ENCODE data around the gene GULP1.

GRCh38 chr2:188394931-188395472, 103.3 kb downstream of the GULP1 start:
- no peak for TF ChIP-seq CTCF (conservative IDR thresholded peaks at IDR 0.05)
- no peak for TF ChIP-seq ZFX (IDR thresholded peaks at IDR 0.05)
